ENCODE results near the gene FRG2.
"Not testable (repeated sequence)": the region's sequence is repeated elsewhere in the genome, so short reads cannot be mapped to it uniquely, and the experiment has no call there.

FRG2 gene

DNA sequence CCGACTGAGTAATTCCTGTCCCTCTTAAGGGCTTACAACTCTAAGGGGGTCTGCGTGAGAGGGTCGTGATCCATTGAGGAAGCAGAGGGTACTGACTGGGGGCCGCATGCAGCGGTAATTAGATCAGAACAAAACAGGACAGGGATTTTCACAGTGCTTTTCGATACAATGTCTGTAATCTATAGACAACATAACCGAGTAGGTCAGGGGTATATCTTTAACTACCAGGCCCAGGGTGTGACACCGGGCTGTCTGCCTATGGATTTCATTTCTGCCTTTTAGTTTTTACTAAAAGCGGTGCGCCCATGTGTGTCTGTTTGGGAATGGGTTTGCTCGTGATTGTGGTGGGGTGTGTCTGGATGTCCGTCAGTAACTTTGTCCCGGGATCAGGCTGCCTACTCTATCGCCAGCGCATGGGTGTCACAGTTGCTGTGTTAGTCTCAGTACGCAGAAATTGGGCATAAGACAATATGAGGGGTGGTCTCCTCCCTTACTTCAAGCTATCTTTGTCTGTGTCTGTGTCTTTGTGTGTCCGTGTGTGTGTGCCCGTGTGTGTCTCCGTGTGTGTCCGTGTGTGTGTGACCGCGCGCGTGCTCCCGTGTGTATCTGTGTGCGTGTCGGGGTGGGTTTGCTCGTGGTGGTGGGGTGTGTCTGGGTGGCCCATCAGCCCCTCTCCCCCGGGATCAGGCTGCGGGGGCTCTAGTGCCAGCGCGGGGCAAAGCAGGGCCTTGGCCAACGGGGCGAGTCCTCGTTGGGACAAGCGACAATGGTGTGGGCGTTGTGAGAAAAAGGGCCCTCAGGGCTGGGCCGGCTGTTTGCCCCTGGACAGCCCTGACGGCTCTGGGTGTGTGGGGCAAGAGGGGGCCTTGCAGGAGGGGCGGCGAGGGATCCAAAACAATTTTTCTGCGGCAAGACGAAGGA lies 10.4 kb downstream of the FRG2 start:
- DNase-seq (ENCODE audit: low read depth) = no peak

GRCh38 chr4:190015538-190016368 lies 11.3 kb downstream of the FRG2 start:
- no peak for DNase-seq (ENCODE audit: low read depth)

- no peak for DNase-seq (ENCODE audit: low read depth)
Measured at GRCh38 chr4:190014771-190015537, 12.1 kb downstream of the FRG2 start.

GRCh38 chr4:189989941-189990340 lies 37.1 kb downstream of the FRG2 start:
- not testable (repeated sequence) for DNase-seq (ENCODE audit: low read depth)

DNA sequence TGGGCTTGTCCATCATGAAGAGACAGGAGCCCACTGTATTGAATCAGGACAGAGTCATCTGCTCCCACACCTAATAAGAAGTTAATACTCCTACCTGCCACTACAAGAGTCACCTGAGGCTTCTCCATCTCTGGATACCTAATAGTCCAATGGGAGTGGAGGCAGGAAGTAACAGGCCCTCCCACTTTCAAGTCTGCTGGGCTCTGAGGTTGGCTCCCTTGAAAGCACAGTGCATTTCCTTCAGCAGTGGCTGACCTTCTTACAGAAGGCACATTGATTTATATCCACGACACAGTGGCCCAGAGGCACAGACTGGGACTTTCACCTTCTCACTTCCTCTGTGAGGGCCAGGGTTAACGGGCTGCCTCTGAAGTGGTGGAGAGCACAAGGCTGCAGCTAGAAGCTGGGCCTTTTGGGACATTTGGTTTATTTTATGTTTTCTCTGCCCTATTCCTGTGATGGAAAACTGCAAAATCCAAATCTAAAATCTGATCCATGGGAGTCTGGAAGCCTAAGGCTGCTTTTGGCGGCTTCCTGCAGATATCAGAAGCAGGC lies 38.1 kb downstream of the FRG2 start:
- DNase-seq (ENCODE audit: low read depth) = no peak

DNA sequence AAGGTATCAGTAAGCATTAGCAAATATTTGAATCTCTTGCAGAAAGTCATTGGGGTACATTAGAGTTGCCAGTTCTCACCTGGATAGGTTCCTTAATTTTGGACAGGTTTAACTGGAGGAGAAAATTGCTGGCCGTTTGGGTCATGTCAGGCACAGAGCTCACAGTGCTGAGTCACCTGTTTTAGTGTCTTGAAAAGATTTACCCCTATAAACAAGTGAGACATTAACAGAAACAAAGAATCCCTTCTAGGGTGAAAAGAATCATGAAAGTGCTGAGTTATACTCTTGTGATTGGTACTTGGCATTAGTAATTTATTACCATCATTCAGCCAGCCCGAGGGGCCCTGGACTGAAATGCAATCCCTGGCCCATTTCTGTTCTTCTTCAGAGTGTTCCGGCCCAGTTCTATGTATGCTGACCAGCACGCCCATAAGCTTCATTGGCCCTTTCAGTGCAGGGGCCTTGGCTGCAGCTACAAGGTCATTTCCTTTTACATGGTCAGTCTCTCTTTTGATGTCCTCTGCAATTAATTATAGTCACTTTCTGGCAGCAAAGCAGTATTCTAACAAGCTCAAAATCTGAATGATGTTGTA lies 41.3 kb downstream of the FRG2 start:
- DNase-seq (ENCODE audit: low read depth) = not testable (repeated sequence)

- DNase-seq (ENCODE audit: low read depth) = not testable (repeated sequence)
Measured at GRCh38 chr4:189984661-189985060, 42.4 kb downstream of the FRG2 start.

DNA sequence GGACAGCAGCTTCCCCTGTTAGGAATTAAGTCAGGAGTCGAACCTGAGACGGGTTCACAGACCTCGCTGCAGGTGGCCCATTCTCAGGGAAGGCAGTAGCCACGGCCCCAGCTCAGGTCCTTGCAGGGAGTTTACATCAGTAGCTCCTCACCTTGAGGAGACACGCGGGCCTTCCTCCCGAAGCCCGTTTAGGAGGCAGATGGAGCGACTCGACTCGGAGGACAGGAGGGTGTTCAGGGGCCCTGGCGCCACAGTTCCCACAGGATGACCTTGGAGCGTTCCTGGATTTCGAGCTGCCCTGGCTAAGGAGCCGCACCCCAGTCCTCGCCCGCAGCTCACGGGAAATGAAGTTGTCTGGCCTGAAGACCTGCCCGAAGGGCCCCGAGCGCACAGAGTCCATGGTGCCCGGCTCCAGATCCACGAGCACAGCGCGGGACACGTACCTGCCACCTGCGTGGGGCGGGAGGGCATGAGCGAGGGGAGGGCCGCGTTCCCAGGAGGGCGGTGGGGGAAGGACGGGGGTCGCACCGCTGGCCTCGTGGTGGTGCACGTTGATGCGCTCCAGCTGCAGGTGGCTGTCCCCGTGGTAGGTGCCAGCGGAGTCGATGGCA lies 43.0 kb downstream of the FRG2 start:
- not testable (repeated sequence) for DNase-seq (ENCODE audit: low read depth)

GRCh38 chr4:189981970-189982369 lies 45.1 kb downstream of the FRG2 start:
- DNase-seq (ENCODE audit: low read depth) = no peak

- DNase-seq (ENCODE audit: low read depth) = not testable (repeated sequence)
Measured at GRCh38 chr4:189980292-189980691, 46.8 kb downstream of the FRG2 start.

- DNase-seq (ENCODE audit: low read depth) = no peak
Measured at GRCh38 chr4:189979196-189980047, 47.6 kb downstream of the FRG2 start.
